Memory B cell (primary cell): ENCODE measurements around the gene KRT1.

Source experiments
- ATAC-seq: fragments of 150-1000 bp; cut with Tn5 transposase; 2 replicates; pipeline ENCODE4 v1.10.0; 2021; ENCODE audit warnings: low read depth, mild to moderate bottlenecking, moderate library complexity
- DNase-seq, 2 donors: peaks; one replicate each; pipeline ENCODE4 v3.0.0; 2022; ENCODE audit warnings: low spot score in 2 of 2
- H3K27ac Mint-ChIP-seq: one replicate; pipeline ENCODE4 v1.8.0; 2022; ENCODE audit warnings: mild to moderate bottlenecking, moderate library complexity, mixed read lengths
- H3K27me3 Mint-ChIP-seq: one replicate; pipeline ENCODE4 v1.8.0; 2022; ENCODE audit warnings: mixed read lengths
- H3K36me3 Mint-ChIP-seq: one replicate; pipeline ENCODE4 v1.8.0; 2022; ENCODE audit warnings: mild to moderate bottlenecking, mixed read lengths
- H3K4me1 Mint-ChIP-seq: one replicate; pipeline ENCODE4 v1.8.0; 2022; ENCODE audit warnings: mixed read lengths
- H3K4me3 Mint-ChIP-seq: one replicate; pipeline ENCODE4 v1.8.0; 2022; ENCODE audit warnings: mild to moderate bottlenecking, moderate library complexity, mixed read lengths
- H3K9me3 Mint-ChIP-seq: one replicate; pipeline ENCODE4 v1.8.0; 2022; ENCODE audit warnings: mixed read lengths

KRT1 gene

GRCh38 chr12:52637299-52637698, 42.9 kb downstream of the KRT1 start:
- Mint-ChIP-seq H3K36me3 (no peaks in the 10 kb centered on the region), H3K4me3 (no peak overlapping the region), H3K27ac (no peak overlapping the region), H3K27me3 (peaks cover 16% of the 10 kb centered on the region), H3K9me3 (no peaks in the 10 kb centered on the region), H3K4me1 (no peaks in the 10 kb centered on the region)
- no peak for DNase-seq
- ATAC-seq: no peak

GRCh38 chr12:52636592-52637258, 43.5 kb downstream of the KRT1 start:
- ATAC-seq: no peak
- H3K9me3 Mint-ChIP-seq: no peaks in the 10 kb centered on the region
- H3K27ac Mint-ChIP-seq: no peak overlapping the region
- H3K4me3 Mint-ChIP-seq: no peak overlapping the region
- H3K27me3 Mint-ChIP-seq: peaks cover 17% of the 10 kb centered on the region
- no peaks in the 10 kb centered on the region for H3K4me1 Mint-ChIP-seq
- no peaks in the 10 kb centered on the region for H3K36me3 Mint-ChIP-seq
- DNase-seq: no peak

- Mint-ChIP-seq H3K27me3 (peaks cover 17% of the 10 kb centered on the region), H3K27ac (no peak overlapping the region), H3K4me1 (no peaks in the 10 kb centered on the region), H3K9me3 (no peaks in the 10 kb centered on the region), H3K36me3 (no peaks in the 10 kb centered on the region), H3K4me3 (no peak overlapping the region)
- DNase-seq: peak in 1 of 2 donors; percentile 6
- no peak for ATAC-seq
These were observed 44.0 kb downstream of the KRT1 start for GRCh38 chr12:52636189-52636588.

- peaks cover 18% of the 10 kb centered on the region for H3K27me3 Mint-ChIP-seq
- H3K4me1 Mint-ChIP-seq: no peaks in the 10 kb centered on the region
- H3K4me3 Mint-ChIP-seq: no peak overlapping the region
- no peaks in the 10 kb centered on the region for H3K9me3 Mint-ChIP-seq
- no peak overlapping the region for H3K27ac Mint-ChIP-seq
- H3K36me3 Mint-ChIP-seq: no peaks in the 10 kb centered on the region
- ATAC-seq (no peak), DNase-seq (peak in 1 of 2 donors; percentile 2)
These were observed 45.7 kb downstream of the KRT1 start for GRCh38 chr12:52634266-52635056.

GRCh38 chr12:52633383-52633782, 46.8 kb downstream of the KRT1 start:
- Mint-ChIP-seq H3K27ac (no peak overlapping the region), H3K4me1 (no peaks in the 10 kb centered on the region), H3K4me3 (no peak overlapping the region), H3K36me3 (no peaks in the 10 kb centered on the region), H3K27me3 (peaks cover 19% of the 10 kb centered on the region), H3K9me3 (no peaks in the 10 kb centered on the region)
- ATAC-seq (no peak), DNase-seq (peak in 1 of 2 donors; percentile 6)

GRCh38 chr12:52632656-52633055, 47.6 kb downstream of the KRT1 start:
- Mint-ChIP-seq H3K27ac (no peak overlapping the region), H3K4me1 (no peaks in the 10 kb centered on the region)

GRCh38 chr12:52631676-52632459, 48.3 kb downstream of the KRT1 start:
- ATAC-seq (no peak), DNase-seq (peak in 1 of 2 donors; percentile 6)
- Mint-ChIP-seq H3K4me1 (no peaks in the 10 kb centered on the region), H3K36me3 (no peaks in the 10 kb centered on the region), H3K9me3 (no peaks in the 10 kb centered on the region), H3K27me3 (peaks cover 26% of the 10 kb centered on the region), H3K4me3 (no peak overlapping the region), H3K27ac (no peak overlapping the region)

More at GRCh38 chr12:52632656-52633055, 47.6 kb downstream of the KRT1 start:
- Mint-ChIP-seq H3K36me3 (no peaks in the 10 kb centered on the region), H3K27me3 (peaks cover 21% of the 10 kb centered on the region), H3K9me3 (no peaks in the 10 kb centered on the region), H3K4me3 (no peak overlapping the region)
- DNase-seq (no peak), ATAC-seq (no peak)

- ATAC-seq (no peak), DNase-seq (no peak)
- no peaks in the 10 kb centered on the region for H3K4me1 Mint-ChIP-seq
- no peaks in the 10 kb centered on the region for H3K9me3 Mint-ChIP-seq
- peaks cover 25% of the 10 kb centered on the region for H3K27me3 Mint-ChIP-seq
- H3K36me3 Mint-ChIP-seq: no peaks in the 10 kb centered on the region
- H3K4me3 Mint-ChIP-seq: no peak overlapping the region
- H3K27ac Mint-ChIP-seq: no peak overlapping the region
These were observed 48.9 kb downstream of the KRT1 start for GRCh38 chr12:52631264-52631663.

GRCh38 chr12:52630599-52631200, 49.5 kb downstream of the KRT1 start:
- peak in 1 of 2 donors; percentile 3 for DNase-seq
- no peak for ATAC-seq
- Mint-ChIP-seq H3K9me3 (no peaks in the 10 kb centered on the region), H3K27me3 (peaks cover 22% of the 10 kb centered on the region), H3K36me3 (no peaks in the 10 kb centered on the region), H3K4me3 (no peak overlapping the region), H3K4me1 (no peaks in the 10 kb centered on the region), H3K27ac (no peak overlapping the region)

GRCh38 chr12:52630008-52630500, 50.2 kb downstream of the KRT1 start:
- no peak overlapping the region for H3K27ac Mint-ChIP-seq
- peaks cover 19% of the 10 kb centered on the region for H3K27me3 Mint-ChIP-seq
- DNase-seq (peak in 1 of 2 donors; percentile 7), ATAC-seq (no peak)
- no peak overlapping the region for H3K4me3 Mint-ChIP-seq
- H3K9me3 Mint-ChIP-seq: no peaks in the 10 kb centered on the region
- H3K36me3 Mint-ChIP-seq: no peaks in the 10 kb centered on the region
- H3K4me1 Mint-ChIP-seq: no peaks in the 10 kb centered on the region

- ATAC-seq: no peak
- Mint-ChIP-seq H3K4me3 (no peak overlapping the region), H3K4me1 (no peaks in the 10 kb centered on the region), H3K9me3 (no peaks in the 10 kb centered on the region), H3K36me3 (no peaks in the 10 kb centered on the region), H3K27ac (no peak overlapping the region), H3K27me3 (peaks cover 19% of the 10 kb centered on the region)
- DNase-seq: peak in 1 of 2 donors; percentile 1
These were observed 50.8 kb downstream of the KRT1 start for GRCh38 chr12:52629281-52630007.

- Mint-ChIP-seq H3K36me3 (no peaks in the 10 kb centered on the region), H3K9me3 (no peaks in the 10 kb centered on the region), H3K27ac (no peak overlapping the region), H3K4me3 (no peak overlapping the region), H3K4me1 (no peaks in the 10 kb centered on the region), H3K27me3 (peaks cover 17% of the 10 kb centered on the region)
- no peak for ATAC-seq
- no peak for DNase-seq
These were observed 51.4 kb downstream of the KRT1 start for GRCh38 chr12:52628841-52629240.

GRCh38 chr12:52628111-52628507, 52.1 kb downstream of the KRT1 start:
- H3K27me3 Mint-ChIP-seq: peaks cover 17% of the 10 kb centered on the region
- DNase-seq (no peak), ATAC-seq (no peak)
- H3K27ac Mint-ChIP-seq: no peak overlapping the region
- no peaks in the 10 kb centered on the region for H3K4me1 Mint-ChIP-seq
- H3K9me3 Mint-ChIP-seq: no peaks in the 10 kb centered on the region
- no peak overlapping the region for H3K4me3 Mint-ChIP-seq
- no peaks in the 10 kb centered on the region for H3K36me3 Mint-ChIP-seq
